Amniotic epithelial cell (primary cell): ENCODE measurements around the gene ALDH3A1.

Source experiments
- DNase-seq: peaks from one replicate; pipeline ENCODE4 v3.0.0-alpha.2; 2010; ENCODE audit warnings: low read depth

Gene ALDH3A1

DNA sequence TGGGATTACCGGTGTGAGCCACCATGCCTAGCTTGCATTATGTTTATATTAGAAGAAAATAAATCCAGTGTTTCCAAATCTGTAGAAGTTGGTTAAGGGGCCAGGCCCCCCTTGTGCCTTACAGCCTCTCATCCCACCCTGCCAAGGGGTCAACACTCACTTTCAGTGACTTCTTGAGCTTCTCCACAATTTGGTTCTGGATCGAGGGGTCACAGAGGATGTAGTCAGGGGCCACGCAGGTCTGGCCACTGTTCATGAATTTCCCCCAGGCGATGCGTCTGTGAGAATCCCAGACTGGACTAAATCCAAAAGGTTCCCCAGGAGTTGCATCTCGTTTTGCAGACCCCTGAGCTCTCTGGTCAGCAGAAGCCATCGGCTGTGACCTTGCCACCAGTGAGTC lies 7.2 kb downstream of the ALDH3A1 start:
- no peak for DNase-seq

DNA sequence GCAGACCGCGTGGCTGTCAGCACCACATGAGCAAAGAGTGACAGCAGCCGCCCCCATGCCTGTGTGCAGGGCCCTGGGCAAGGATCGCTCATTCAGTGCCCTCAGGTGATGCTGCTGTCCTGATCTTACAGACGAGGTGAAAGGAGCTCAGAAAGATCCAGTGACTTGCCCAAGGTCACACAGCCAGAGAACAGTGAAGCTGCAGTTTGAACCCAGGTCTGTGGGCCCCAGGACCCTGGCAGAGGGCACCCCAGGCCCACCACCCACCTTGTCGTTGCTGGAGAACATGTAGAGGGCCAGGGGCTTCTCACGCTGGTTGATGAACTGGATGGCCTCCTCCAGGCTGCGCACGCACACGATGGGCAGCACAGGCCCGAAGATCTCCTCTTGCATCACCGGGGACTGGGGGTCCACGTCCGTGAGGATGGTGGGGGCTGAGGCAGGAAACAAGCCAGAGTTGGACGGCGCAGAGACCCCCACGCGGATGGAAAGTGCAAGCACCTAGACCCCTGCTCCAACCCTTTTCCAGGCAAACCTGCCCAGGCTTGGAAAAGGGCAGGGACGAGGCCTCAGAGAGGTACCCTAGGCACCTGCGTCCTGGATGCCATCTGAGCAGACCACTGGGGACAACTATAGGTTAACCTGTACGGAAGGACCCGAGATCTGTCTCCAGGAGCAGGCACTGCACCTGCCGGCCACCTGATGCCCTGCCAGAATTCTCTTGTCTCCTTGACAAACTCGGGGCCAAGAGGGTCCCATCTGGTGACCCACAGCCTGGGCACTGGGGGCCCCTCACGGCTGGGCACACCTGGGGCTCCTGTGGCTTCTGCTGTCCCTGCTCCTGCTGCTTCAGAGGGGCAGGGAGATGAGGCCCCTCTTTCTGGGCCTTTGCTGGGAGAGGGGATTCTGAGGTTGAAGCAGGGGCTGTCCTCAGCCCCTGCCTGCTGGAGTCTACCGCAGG lies 8.6 kb downstream of the ALDH3A1 start:
- DNase-seq = no peak

DNA sequence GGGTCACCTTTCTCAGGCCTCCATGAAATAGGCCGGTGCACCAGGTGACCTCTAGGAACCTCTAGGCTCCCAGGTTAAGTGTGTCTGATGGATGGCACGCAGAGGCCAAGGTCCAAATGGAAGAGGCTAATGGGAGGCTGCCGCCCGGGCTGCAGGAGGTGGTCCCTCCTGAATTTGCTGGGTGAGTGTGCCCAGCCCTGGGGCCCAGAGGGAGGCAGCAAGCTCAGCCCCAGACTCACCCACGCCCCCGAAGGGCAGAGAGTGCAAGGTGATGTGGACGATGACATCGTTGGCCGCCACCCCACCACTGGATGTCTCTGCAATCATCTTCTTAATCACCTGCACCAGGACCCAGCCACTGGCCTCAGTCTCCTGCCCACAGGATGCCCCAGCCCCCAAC lies 9.3 kb downstream of the ALDH3A1 start:
- DNase-seq = no peak

DNA sequence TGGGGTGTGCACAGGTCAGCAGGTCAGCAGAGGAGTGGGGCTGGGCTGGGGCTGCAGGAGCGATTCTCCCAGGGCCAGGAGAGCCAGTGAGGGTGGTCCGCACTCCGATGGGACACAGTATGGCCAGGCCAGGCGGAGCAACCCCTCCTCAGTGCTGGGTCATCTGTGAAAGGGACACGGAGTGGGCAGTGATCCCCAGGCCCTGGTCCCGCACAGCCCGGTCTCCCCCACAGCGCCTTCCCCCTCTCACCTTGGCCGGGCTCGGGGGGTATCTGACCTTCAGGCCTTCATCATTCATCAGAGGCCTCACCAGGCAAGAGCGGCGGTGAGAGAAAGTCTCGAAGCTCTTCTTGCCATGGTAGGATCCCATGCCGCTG lies 10.0 kb downstream of the ALDH3A1 start:
- DNase-seq = no peak

DNA sequence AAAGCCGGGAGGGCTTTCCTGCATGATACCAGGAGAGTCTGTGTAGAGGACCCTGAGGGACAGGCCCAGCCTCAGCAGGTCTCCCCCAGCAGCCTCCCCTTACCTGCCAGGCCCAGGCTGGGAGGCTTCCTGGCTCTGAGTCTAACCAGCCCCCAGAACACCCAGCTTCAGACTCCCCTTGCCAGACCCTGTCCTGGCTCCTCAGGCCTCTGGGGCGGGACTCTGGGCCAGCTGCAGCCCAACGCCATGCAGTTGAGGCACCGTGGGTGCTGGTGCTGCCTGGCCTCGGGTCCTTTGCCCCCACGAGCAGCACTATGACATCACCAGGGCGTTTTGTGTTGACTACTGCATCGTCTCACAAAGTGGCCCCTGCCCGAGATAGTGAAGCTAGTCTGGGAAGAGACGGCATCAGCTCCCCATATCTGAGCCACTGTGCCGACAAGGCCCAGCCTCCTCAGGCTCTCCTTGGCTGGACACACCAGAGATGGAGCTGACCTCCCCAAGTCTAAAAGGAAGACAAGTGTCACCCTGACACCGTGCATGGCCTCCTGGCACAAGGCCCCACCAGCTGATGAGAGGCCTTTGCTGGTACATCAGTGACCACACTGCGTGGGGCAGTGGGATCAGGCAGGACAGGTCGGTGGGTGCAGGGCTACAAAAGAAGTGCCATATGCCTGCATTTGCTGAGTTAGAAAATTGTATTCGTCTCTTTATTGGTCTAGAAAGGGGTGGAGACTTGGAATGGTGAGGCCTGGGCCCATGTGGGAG lies 10.6 kb downstream of the ALDH3A1 start:
- no peak for DNase-seq

DNA sequence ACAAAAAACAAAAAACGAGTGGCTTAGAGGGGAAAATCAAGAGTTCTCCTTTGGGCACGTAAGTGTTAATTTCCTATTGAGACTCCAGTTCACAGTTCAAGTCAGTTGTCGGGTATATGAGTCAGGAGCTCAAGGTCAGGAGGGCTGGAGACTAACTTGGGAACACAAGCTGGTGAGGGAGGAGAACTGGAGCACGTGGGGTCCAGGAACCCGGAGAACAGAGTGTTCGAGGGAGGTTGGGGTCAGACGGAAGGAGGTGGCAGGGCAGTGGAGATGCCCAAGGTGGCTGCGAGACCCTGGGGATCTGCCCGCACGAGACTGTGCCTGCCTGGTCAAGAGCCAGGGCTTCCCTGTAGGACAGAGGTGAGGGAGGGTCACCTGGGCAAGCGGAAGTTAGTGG lies 12.0 kb downstream of the ALDH3A1 start:
- no peak for DNase-seq

DNA sequence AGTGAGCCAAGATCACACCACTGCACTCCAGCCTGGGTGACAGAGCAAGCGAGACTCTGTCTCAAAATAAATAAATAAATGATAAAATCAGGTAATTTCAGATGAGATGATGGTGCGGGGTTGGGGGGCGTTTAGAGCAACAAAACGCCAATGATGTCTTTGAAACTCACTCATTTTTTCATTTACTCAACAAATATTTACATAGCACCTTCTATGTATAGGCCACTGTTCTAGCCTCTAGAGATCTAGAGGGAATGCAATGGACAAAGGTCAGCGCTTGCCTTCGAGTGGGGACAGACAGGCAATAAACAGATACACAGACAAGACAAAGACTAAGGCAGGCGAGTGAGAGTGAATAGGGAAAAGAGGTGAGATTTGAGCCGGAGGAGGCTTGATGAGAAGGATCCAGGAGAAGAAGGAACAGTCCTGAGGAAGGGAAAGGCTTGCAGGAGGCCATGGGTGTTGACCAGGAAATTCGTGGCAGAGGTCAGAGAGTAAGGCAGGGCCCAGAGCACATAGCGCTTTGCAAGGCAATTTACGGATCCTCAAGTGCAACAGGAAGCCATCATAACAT lies 14.1 kb downstream of the ALDH3A1 start:
- no peak for DNase-seq

DNA sequence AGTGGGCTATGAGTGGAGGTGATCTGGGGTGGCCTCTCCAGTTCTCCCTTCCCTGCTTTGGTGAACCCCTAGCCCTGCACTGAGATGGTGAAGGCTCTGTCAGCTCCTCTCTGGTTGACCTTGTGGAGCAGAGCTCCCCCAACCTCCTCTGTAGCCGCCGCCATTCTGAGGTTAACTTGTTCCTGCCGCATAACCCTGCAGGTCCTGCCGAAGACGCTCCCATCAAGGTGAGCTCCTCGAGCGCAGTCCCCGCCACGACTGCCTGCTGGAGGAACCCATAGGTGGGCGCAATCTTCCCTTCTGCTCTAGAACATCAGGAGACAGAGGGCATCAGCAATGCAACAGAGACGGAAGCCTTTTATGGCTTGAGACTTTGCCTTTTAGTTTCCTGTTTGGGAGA lies 16.5 kb downstream of the ALDH3A1 start:
- no peak for DNase-seq

DNA sequence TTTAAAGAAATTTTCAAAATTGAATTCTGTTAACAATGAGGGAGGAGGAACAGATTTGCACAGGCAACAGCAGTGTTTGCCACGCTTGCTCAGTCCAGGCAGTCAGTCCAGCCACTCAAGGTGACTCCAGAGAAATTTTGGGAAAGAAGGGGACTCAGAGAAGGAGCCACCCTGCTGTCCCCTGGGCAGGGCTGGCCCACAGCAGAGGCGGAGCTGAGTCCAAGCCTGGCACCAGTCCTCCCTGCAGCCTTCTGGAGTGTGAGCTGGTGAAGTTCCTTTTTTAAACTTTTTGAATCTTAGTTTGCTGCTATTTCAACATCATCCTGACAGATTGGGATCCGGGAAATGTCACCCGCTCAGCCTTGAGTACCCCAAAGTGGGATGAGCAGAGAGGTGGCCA lies 17.3 kb downstream of the ALDH3A1 start:
- no peak for DNase-seq

DNA sequence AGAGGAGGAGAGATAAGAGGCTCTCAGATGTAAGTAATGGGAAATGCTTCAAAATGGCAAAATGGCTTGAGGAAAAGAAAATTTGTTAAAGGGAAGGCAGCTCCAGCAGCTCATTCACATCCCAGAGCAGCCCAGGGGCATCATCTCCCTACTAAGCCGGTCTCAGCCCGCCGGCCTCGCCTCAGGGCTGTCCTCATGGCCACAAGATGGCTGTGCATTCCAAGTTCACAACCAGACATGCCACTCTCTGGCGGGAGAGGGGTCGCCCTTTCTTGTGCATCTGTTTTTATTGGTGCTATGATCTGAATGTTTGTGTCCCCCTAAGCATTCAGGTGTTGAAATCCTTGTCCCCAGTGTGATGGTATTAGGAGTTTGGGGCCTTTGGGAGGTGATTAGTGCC lies 18.2 kb downstream of the ALDH3A1 start:
- no peak for DNase-seq

DNA sequence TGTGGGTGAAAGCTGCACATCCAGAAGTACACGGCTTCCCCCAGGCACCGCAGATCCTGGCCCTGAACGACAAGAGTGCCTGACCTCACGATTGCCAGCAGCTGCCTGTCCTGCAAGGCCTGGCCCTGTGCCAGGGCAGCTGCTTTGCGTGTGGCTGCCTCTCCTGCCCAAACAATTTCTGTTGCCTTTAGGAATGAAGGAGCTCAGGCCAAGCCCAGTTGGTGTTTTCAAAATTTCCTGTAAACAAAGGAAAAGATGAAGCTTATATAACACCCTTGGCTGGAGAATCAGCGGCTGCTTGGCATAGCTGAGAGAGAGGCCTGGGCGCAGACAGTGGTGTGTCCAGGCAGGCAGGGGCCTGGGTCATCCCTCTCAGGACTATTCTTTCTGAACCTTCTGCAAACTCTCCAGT lies 20.0 kb downstream of the ALDH3A1 start:
- peak; percentile 52 for DNase-seq

DNA sequence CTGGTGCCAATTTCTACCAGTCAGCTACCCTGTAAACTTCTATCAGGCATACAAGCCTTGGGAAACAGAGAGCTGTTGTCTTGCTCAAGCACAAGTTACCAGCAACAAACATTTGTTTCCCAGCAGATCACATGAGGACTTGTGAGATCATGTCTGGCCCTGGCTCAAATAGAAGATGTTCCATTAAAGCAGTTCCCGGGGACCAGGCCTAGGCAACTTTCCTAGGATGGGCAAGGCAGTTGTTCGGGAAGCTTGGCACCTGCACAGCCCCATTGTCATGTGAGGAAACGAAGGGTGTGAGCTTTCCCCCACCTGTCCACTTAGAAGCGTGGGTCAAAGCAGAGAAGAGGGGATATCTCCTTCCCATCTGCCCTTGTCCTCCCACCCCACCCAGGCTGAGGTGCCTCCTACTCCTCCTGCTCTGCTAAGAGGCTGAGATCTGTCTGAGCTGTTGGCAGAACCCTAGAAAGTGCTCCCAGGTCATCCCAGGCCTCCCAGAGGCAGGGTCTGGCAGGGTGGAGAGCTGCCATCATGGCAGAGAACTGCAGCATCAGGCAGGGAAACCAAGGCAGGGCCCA lies 20.5 kb downstream of the ALDH3A1 start:
- peak; percentile 91 for DNase-seq

DNA sequence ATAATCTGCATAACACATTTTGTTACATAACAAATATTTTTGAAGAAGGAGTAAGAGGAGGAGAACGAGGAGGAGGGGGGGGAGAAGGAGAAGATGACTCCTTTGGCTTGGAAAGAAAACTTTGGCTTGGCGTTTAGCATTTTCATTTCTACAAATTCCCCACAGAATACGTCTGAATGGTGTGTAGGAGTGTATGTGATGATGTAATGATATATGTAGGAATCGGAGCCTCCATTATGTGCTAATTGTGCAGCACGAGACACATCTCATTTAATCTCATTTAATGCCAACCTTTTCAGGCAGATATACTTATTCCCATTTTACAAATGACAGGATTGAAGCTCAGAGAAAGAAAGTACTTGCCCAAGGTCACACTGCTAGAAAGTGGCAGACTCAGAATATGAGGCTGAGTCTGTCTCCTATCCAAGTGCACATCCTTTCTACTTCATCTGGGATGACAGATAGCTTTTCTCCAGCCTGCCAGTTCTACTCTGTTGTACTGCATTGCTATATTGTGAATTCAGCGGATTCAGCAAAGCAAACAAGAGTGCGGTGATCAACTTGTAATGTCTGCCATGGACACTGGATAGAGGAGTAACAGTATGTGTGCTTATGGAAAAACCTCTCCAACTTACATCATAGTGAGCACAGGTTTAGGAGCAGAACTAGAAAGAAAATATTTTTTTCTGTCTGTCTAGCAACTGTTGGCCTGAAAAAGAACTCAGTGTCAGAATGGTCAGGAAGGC lies 21.3 kb downstream of the ALDH3A1 start:
- DNase-seq = peak; percentile 19

DNA sequence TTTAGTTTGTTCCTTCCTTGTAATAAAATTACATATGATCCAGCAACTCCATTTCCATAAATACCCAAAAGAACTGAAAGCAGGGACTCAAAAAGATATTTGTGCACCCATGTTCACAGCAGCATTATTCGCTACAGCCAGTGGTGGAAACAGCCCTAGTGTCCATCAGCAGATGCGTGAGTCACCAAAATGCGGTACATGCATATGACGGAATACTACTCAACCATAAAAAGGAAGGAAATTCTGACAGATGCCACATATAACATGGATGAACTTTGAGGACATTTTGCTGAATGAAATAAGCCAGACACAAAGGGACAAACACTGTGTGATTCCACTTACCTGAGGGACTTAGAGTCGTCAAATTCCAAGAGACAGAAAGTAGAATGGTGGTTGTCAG lies 22.6 kb downstream of the ALDH3A1 start:
- no peak for DNase-seq

DNA sequence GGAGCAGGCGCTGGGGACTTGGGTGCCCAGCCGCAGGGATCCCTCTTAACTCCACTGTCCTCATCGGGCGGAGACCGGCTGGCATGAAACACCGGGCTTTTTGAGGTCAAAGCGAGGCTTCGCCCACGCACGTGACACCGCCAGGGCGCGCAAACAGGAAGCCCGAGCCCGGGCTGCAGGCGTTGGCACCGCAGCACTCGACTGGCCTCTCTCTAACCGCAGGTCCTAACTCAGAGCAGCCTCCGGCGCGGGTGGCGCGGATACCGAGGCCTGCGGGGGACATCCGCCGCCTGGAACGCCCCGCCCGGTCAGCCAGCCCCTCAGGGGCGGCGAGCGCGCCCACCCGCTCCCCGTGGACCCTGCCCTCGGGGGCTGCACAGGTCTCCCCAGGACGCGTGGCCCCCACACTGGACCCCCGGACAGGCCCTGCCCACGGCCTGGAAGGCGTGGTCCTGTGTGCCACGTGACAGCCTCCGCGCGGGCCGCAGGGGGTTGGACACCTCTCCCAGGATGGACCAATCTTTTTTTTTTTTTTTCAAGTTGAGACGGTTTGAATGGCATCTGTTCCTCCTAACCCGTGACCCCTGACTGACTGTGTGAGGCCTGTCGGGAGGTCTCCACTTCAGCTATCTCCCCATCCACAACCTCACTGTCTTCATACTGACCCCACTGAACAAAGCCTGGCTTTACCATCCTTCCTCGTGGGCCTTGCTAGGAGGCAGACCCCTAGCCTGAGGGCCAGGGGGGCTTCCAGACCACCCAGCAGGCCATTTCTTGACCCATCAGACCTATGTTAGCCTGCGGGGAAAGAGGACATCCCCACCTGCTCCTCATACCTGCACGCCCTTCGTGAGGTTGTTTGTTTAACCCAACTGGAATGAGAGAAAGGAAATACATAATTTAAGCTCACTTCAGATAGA lies 23.3 kb downstream of the ALDH3A1 start:
- peak; percentile 27 for DNase-seq

DNA sequence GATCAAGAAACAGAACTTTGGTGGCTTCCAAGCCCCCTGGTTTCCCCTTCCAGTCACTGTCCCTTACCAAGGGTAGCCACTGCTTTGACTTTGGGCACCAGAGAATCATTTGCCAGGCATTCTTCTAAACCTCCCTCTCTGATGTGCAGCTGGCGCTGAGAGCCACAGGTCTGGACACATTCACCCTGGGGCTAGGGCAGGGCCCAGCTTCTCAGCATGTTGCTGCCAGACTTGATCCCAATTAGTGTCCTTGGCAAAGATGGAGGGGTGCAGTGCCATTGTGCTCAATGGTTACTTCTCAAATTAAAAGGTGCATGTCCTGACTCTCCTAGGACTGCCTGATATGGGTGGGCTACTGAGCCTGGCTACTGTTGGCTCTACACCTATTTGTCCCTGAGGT lies 24.1 kb downstream of the ALDH3A1 start:
- DNase-seq = no peak

DNA sequence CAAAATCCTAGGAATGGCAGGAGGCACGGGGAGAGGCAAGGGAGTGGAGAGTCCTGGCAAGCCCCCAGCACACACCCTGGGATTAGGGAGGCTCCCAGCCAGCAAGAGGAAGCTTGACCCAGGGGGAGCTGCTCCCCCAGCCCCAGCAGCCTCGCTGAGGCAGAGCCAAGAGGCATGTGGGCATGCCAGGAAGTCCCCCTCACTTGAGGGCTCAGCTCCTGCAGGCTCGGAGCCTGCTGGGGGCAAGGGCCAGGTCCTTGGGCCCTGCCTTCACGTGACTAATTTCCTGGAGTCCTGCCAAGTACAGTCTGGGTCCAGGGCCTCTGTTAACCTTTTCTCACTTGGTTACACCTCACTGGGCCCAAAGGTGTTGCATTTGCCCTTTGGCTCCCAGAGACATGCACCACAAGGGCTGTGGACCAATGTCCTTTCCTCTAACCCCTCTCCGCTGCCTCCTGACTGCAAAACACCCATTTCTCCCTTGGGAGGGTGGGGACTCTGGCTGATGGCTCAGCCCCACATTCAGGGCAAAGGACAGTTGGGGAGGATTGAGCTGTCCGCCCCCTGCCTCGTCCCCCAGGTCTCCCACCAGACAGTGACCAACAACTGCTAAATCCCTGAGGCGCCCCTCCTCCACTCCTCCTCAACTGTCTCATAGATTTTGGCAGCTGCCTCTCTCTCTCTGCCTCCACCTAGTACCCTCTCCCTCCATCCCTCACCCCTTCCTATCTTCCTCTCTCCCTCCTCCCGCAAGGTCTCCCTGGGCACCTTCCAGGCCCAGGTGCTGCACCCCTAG lies 27.3 kb downstream of the ALDH3A1 start:
- no peak for DNase-seq

DNA sequence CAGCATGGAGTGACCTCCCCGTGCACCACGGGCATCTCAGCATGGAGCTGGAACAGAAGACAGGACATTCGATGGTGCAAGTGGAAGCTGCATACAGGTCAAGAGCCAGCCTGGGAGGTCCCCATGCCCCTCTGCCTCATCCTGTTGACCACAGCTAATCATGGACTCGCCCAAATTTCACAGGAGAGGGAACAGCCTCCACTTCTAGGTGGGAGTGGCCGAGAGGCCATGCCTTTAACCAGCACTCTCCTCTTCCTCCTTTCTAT lies 28.0 kb downstream of the ALDH3A1 start:
- DNase-seq = no peak

DNA sequence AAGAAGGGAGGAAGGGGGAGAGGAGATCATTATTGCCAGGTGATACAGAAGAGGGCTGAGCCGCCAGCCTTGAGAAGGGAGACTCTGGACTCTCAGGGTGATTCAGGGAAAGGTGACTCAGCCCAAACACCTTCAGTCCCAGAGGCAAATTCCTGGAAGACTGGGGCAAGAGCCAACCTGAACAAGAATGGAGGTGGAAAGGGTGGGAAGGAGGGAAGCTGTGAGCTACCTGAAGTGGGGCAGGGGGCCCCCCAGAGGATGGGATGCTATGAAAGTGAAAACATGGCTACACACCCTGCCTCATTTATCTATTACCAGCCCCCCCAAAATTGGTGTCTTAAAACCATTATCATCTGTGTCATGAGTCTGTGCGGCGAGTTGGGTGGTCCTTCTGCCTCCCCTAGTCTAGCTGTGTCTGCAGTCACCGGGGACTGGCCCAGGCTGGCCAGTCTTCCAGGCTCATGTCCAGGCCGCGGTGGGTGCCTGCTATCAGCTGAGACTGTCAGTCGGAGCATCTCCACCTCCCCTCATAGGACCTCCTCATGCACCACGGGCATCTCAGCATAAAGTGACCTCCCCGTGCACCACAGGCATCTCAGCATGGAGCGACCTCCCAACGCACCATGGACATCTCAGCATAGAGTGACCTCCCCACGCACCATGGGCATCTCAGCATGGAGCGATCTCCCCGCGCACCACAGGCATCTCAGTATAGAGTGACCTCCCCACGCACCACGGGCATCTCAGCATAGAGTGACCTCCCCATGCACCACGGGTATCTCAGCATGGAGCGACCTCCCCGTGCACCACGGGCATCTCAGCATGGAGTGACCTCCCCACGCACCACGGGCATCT lies 28.5 kb downstream of the ALDH3A1 start:
- no peak for DNase-seq
